ENCODE data around the gene MCEMP1.
"Not testable (repeated sequence)": the region's sequence is repeated elsewhere in the genome, so short reads cannot be mapped to it uniquely, and the experiment has no call there.

MCEMP1 gene

GRCh38 chr19:7642295-7643030, 34.4 kb upstream of the MCEMP1 start:
- H3K27me3 ChIP-seq (replicated peaks) = no peaks in the 10 kb centered on the region
- DNase-seq = no peak
- no peaks in the 10 kb centered on the region for H3K36me3 ChIP-seq (replicated peaks)
- in situ Hi-C loops (cut with HindIII; ENCODE audit: low pct_ligation_motif_present, low sequenced_read_pairs) = no loop called here
- H3K4me3 ChIP-seq (ENCODE audit: low read depth, low read length) = no peak overlapping the region
- no peak for TF ChIP-seq CTCF (IDR thresholded peaks at IDR 0.05; ENCODE audit: low read depth, low read length, missing control alignments)
- no peak overlapping the region for H3K27ac ChIP-seq

GRCh38 chr19:7643031-7643415, 33.9 kb upstream of the MCEMP1 start:
- no peak for DNase-seq
- no peak for TF ChIP-seq CTCF (IDR thresholded peaks at IDR 0.05; ENCODE audit: low read depth, low read length, missing control alignments)
- H3K27ac ChIP-seq = no peak overlapping the region
- in situ Hi-C loops (cut with HindIII; ENCODE audit: low pct_ligation_motif_present, low sequenced_read_pairs) = no loop called here
- H3K4me3 ChIP-seq (ENCODE audit: low read depth, low read length) = no peak overlapping the region
- no peaks in the 10 kb centered on the region for H3K36me3 ChIP-seq (replicated peaks)
- H3K27me3 ChIP-seq (replicated peaks) = no peaks in the 10 kb centered on the region

- in situ Hi-C loops (cut with HindIII; ENCODE audit: low pct_ligation_motif_present, low sequenced_read_pairs); H3K27ac ChIP-seq; H3K36me3 ChIP-seq (replicated peaks); H3K4me3 ChIP-seq (ENCODE audit: low read depth, low read length); DNase-seq; H3K27me3 ChIP-seq (replicated peaks): not testable (repeated sequence)
These were observed 33.0 kb upstream of the MCEMP1 start for GRCh38 chr19:7643629-7644549.

- no peaks in the 10 kb centered on the region for H3K36me3 ChIP-seq (replicated peaks)
- in situ Hi-C loops (cut with HindIII; ENCODE audit: low pct_ligation_motif_present, low sequenced_read_pairs) = no loop called here
- no peak for TF ChIP-seq CTCF (IDR thresholded peaks at IDR 0.05; ENCODE audit: low read depth, low read length, missing control alignments)
- H3K27ac ChIP-seq = no peak overlapping the region
- H3K4me3 ChIP-seq (ENCODE audit: low read depth, low read length) = no peak overlapping the region
- no peak for DNase-seq
- no peaks in the 10 kb centered on the region for H3K27me3 ChIP-seq (replicated peaks)
These were observed 32.4 kb upstream of the MCEMP1 start for GRCh38 chr19:7644550-7644877.

- Histone ChIP-seq H3K27me3 (replicated peaks) (no peaks in the 10 kb centered on the region), H3K36me3 (replicated peaks) (no peaks in the 10 kb centered on the region), H3K4me3 (ENCODE audit: low read depth, low read length) (no peak overlapping the region), H3K27ac (no peak overlapping the region)
- no peak for TF ChIP-seq CTCF (IDR thresholded peaks at IDR 0.05; ENCODE audit: low read depth, low read length, missing control alignments)
- DNase-seq = no peak
- in situ Hi-C loops (cut with HindIII; ENCODE audit: low pct_ligation_motif_present, low sequenced_read_pairs) = no loop called here
These were observed 31.7 kb upstream of the MCEMP1 start for GRCh38 chr19:7645163-7645562.

GRCh38 chr19:7645656-7646425, 31.0 kb upstream of the MCEMP1 start:
- Histone ChIP-seq H3K36me3 (replicated peaks) (no peaks in the 10 kb centered on the region), H3K4me3 (ENCODE audit: low read depth, low read length) (no peak overlapping the region), H3K27me3 (replicated peaks) (no peaks in the 10 kb centered on the region), H3K27ac (no peak overlapping the region)
- in situ Hi-C loops (cut with HindIII; ENCODE audit: low pct_ligation_motif_present, low sequenced_read_pairs) = no loop called here
- DNase-seq = no peak
- no peak for TF ChIP-seq CTCF (IDR thresholded peaks at IDR 0.05; ENCODE audit: low read depth, low read length, missing control alignments)

All from brain microvascular endothelial cell (primary cell).